Stimulated activated CD8-positive, alpha-beta memory T cell treated with anti-CD3 and anti-CD28 coated beads, Interleukin-4, amount 100 ng/mL, for 1 hour (primary cell): ENCODE measurements around the gene ATR.
"Not testable (repeated sequence)": the region's sequence is repeated elsewhere in the genome, so short reads cannot be mapped to it uniquely, and the experiment has no call there.

Experiments
- DNase-seq, 2 donors: peaks; one replicate each; pipeline ENCODE4 v3.0.0-alpha.2; 2020; ENCODE audit warnings: low read depth in 2 of 2, low spot score in 1 of 2

The ATR gene

GRCh38 chr3:142578329-142579223 lies at the start of gene ATR:
TSS of gene ATR (minus strand) at chr3:142578733. CDS start at chr3:142578704, 29 bp downstream.
- DNase-seq = peak; percentile 91 to 92

- DNase-seq = no peak
These were observed 48.4 kb upstream of the ATR start for GRCh38 chr3:142626971-142627370.

- DNase-seq = no peak
These were observed 46.6 kb upstream of the ATR start for GRCh38 chr3:142625153-142625440.

GRCh38 chr3:142624341-142625152 lies 46.0 kb upstream of the ATR start:
- DNase-seq = no peak

GRCh38 chr3:142623194-142623593 lies 44.7 kb upstream of the ATR start:
- no peak for DNase-seq

GRCh38 chr3:142622405-142622804 lies 43.9 kb upstream of the ATR start:
- DNase-seq = no peak

GRCh38 chr3:142618917-142619461 lies 40.5 kb upstream of the ATR start:
- no peak for DNase-seq

GRCh38 chr3:142615171-142615570 lies 36.6 kb upstream of the ATR start:
- no peak for DNase-seq

GRCh38 chr3:142614059-142614626 lies 35.6 kb upstream of the ATR start:
- no peak for DNase-seq

- DNase-seq = no peak
These were observed 35.0 kb upstream of the ATR start for GRCh38 chr3:142613491-142613890.

GRCh38 chr3:142611206-142611605 lies 32.7 kb upstream of the ATR start:
- DNase-seq = no peak

GRCh38 chr3:142609136-142609535 lies 30.6 kb upstream of the ATR start:
- no peak for DNase-seq

GRCh38 chr3:142608631-142609030 lies 30.1 kb upstream of the ATR start:
- DNase-seq = no peak

- no peak for DNase-seq
These were observed 26.4 kb upstream of the ATR start for GRCh38 chr3:142604940-142605339.

GRCh38 chr3:142603386-142603705 lies 24.8 kb upstream of the ATR start:
- not testable (repeated sequence) for DNase-seq

GRCh38 chr3:142602619-142603385 lies 24.3 kb upstream of the ATR start:
- DNase-seq = no peak

GRCh38 chr3:142601713-142602112 lies 23.2 kb upstream of the ATR start:
- no peak for DNase-seq

- DNase-seq = no peak
These were observed 19.4 kb upstream of the ATR start for GRCh38 chr3:142597906-142598305.

- DNase-seq = no peak
These were observed 18.2 kb upstream of the ATR start for GRCh38 chr3:142596726-142597088.

GRCh38 chr3:142595951-142596725 lies 17.6 kb upstream of the ATR start, which contains the start of gene PLS1:
TSS of gene PLS1 (plus strand) at chr3:142596393. CDS start at chr3:142664238, 67,845 bp downstream.
- DNase-seq = peak; percentile 71 to 72
